Right renal cortex interstitium (tissue), 3 donors: ENCODE results near the gene GIGYF1. TPM values are rescaled to one million over a fixed set of nuclear protein-coding genes. Genes with fewer than 3 reads are reported as not detected.
"Not testable (repeated sequence)": the region's sequence is repeated elsewhere in the genome, so short reads cannot be mapped to it uniquely, and the experiment has no call there.

Source experiments
- DNase-seq, 3 donors: peaks; one replicate each; pipeline ENCODE4 v3.0.0-alpha.2; 2013; ENCODE audit warnings: low read depth in 3 of 3, low spot score in 2 of 3
- polyA plus RNA-seq, 3 donors: library from polyadenylated mRNA; unstranded; fragments of 120-200 nt; gene quantifications; one replicate each; pipeline ENCODE4 v1.2.1, GENCODE V29; 2013; ENCODE audit not compliant: insufficient read length in 3 of 3

Gene GIGYF1
- polyA plus RNA-seq: 10 to 100 TPM; 27.1 to 30.1 (median 27.1) TPM

GRCh38 chr7:100694098-100694745 lies at the start of gene GIGYF1:
GIGYF1 (minus strand) TSS chr7:100694250; CDS start chr7:100688238, 6,012 bp downstream.
- no peak for DNase-seq

GRCh38 chr7:100739934-100740333 lies 45.9 kb upstream of the GIGYF1 start:
- no peak for DNase-seq

GRCh38 chr7:100736671-100737070 lies 42.6 kb upstream of the GIGYF1 start:
- no peak for DNase-seq

- DNase-seq: no peak
Observed at GRCh38 chr7:100735730-100736129, 41.7 kb upstream of the GIGYF1 start.

- DNase-seq: no peak
Observed at GRCh38 chr7:100731937-100732636, 38.0 kb upstream of the GIGYF1 start.

GRCh38 chr7:100730136-100730800 lies 36.2 kb upstream of the GIGYF1 start:
- DNase-seq: no peak

- no peak for DNase-seq
Observed at GRCh38 chr7:100728196-100728595, 34.1 kb upstream of the GIGYF1 start.

- no peak for DNase-seq
Observed at GRCh38 chr7:100726996-100727761, 33.1 kb upstream of the GIGYF1 start.

- DNase-seq: not testable (repeated sequence)
Observed at GRCh38 chr7:100724364-100724763, 30.3 kb upstream of the GIGYF1 start.

- no peak for DNase-seq
Observed at GRCh38 chr7:100723732-100724275, 29.8 kb upstream of the GIGYF1 start.

- no peak for DNase-seq
Observed at GRCh38 chr7:100722480-100723212, 28.6 kb upstream of the GIGYF1 start.

GRCh38 chr7:100721505-100721812 lies 27.4 kb upstream of the GIGYF1 start:
- DNase-seq: no peak

- no peak for DNase-seq
Observed at GRCh38 chr7:100720671-100721504, 26.8 kb upstream of the GIGYF1 start.

- no peak for DNase-seq
Observed at GRCh38 chr7:100720279-100720670, 26.2 kb upstream of the GIGYF1 start, which contains the start of gene EPO. EPO (plus strand) TSS chr7:100720468; CDS start chr7:100720981, 513 bp downstream.

GRCh38 chr7:100719523-100720278 lies 25.7 kb upstream of the GIGYF1 start:
- no peak for DNase-seq

GRCh38 chr7:100717073-100717472 lies 23.0 kb upstream of the GIGYF1 start:
- DNase-seq: not testable (repeated sequence)

- no peak for DNase-seq
Observed at GRCh38 chr7:100714725-100715124, 20.7 kb upstream of the GIGYF1 start.

- DNase-seq: no peak
Observed at GRCh38 chr7:100711369-100711768, 17.3 kb upstream of the GIGYF1 start.
